Mesenteric fat pad (tissue), 1 donor: ENCODE results near the gene ASXL1. TPM values are rescaled to one million over a fixed set of nuclear protein-coding genes. Genes with fewer than 3 reads are reported as not detected.
"Not testable (repeated sequence)": the region's sequence is repeated elsewhere in the genome, so short reads cannot be mapped to it uniquely, and the experiment has no call there.

Experiments used
- DNase-seq: peaks from one replicate; pipeline ENCODE4 v3.0.0-alpha.2; 2020; ENCODE audit warnings: low spot score
- total RNA-seq: library from RNA; stranded (reverse); fragmentation: NEBNext Ultra II Directional; extraction: Animal tissue kit (Norgen Biotek cat#: 25700); gene quantifications from one replicate; pipeline ENCODE4 v1.2.1, GENCODE V29; 2021
- donor health status: DM: yes; HTN: yes; CAD: no.

Gene ASXL1
- total RNA-seq, 1 donor from 2014 or later, result 75.3 TPM

- DNase-seq, result no peak
Measured at GRCh38 chr20:32464401-32465091, 106.4 kb downstream of the ASXL1 start.

DNA sequence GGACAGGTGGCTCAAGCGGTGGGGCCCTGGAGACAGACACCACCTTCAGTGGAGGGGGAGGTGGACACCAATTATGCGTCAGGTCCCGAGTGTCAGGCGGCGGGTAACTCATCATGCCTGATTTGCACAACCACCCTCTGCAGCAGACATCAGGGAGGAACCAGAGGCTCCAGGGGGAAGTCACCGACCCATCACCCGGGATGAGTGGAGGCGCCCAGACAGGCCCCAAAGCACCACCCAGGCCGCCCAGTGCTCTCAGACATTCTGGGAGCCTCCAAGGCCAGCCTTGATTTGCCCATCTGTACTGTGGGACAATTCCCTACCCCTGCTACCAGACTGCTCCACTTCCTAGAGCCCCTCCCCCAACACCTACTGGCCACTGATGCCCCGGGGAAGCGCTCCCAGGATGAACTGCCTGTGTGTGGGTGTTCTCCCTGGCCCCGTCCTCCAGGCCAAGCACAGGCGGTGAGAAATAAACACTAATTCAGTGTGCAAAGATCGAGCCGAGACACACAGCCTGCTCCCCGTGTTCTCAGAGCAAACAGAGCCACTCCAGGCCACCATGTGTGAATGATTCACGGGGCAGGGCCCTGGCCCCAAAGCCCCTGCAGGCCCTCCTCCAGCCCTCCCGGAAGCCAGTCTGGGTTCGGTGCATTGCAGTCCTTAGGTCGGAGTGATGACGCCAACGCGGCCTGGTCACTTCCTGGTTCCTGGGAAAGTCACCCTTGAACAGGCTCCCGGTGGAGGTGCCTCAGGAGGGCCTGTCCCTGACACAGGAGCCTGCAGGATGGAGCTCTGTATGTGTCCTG is 107.2 kb downstream of the ASXL1 start:
- no peak for DNase-seq

- not testable (repeated sequence) for DNase-seq
Measured at GRCh38 chr20:32465901-32466675, 108.0 kb downstream of the ASXL1 start.

- no peak for DNase-seq
Measured at GRCh38 chr20:32466739-32467505, 108.8 kb downstream of the ASXL1 start.

GRCh38 chr20:32467506-32468312 is 109.6 kb downstream of the ASXL1 start:
- no peak for DNase-seq

- DNase-seq, result no peak
Measured at GRCh38 chr20:32468313-32468640, 110.1 kb downstream of the ASXL1 start.

DNA sequence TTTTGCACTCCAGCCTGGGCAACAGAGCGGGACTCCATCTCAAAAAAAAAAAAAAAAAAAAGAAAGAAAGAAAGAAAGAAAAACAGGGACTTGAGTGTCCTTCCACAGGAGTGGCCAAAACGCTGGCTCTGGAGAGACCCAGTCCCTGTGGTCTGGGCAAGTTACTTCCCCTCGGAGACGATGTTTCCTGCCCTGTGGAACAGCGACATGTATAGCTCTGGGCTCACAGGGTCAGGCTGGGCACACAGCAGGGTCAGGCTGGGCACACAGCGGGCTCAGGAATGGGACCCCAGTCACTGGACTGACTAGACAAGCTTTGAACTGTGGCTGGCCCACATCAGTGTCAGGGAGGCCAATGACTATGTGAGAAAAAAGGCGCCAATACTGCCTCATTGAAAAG is 110.7 kb downstream of the ASXL1 start:
- no peak for DNase-seq

GRCh38 chr20:32470025-32470861 is 112.1 kb downstream of the ASXL1 start:
- no peak for DNase-seq

DNA sequence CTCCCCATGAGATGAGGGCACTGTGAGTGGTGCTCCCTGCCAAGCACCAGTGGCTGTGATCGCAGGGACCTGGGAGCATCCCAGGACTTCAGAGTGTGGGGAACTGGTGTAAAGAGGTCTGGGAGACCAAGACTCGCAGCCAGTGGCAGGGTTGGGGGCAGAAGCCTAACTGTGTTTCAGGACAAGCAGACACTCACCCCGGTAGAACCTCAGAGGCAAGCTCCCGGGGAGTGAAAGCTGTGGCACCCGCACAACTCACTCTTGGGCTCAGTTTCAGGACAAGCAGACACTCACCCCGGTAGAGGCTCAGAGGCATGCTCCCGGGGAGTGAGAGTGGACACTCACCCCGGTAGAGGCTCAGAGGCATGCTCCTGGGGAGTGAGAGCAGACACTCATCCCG is 112.8 kb downstream of the ASXL1 start:
- no peak for DNase-seq

GRCh38 chr20:32472581-32473207 is 114.6 kb downstream of the ASXL1 start:
- DNase-seq, result no peak

- DNase-seq, result no peak
Measured at GRCh38 chr20:32473231-32474008, 115.3 kb downstream of the ASXL1 start.

- no peak for DNase-seq
Measured at GRCh38 chr20:32474009-32474716, 116.0 kb downstream of the ASXL1 start.

- DNase-seq, result no peak
Measured at GRCh38 chr20:32474717-32474966, 116.5 kb downstream of the ASXL1 start.

GRCh38 chr20:32474967-32475811 is 117.1 kb downstream of the ASXL1 start:
- DNase-seq, result peak; percentile 96

DNA sequence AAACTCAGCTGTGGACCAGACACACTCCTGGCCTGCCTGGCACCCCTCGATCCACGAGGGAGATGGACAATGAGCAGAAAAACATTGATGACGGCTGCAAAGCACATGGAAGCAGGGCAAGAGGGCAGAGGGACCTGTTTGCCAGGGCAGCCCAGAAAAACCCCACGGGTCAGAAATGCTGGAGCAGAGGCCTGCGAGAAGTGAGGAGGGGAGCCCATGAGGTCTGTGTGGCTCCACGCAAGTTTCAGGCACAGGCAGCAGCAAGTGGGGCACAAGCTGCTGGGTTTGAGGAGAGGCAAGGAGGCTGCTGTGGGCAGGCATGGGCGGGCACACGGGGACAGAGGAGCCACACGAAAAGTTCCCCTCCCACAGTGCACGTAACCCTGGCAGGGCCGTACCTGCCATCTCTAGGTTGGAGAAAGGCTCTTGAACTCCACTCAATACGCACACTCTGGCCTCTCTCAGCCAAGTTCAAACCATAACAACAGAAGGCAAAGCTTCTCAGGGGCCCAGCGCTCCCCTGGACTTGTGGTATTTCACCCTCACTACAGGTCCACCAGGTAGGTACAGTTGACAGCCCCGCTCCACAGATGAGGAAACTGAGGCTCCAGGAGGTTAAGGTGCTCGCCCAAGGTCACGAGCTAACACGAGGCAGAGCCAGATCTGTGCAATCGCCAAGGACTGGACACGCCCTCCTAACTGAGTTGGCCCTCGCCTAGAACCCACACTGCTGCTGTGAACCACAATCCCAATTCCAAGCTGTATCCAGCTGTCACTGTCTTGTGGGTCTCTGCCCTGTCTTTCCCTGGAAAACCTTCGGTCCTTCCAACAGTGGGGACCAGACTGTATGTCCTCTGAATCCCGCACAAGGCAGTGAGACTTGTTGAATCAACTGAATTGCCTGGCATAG is 118.8 kb downstream of the ASXL1 start:
- no peak for DNase-seq
